T-helper 2 cell treated with Interferon-gamma antibody and Interleukin-4, amounts not matched to agents 100 ng/mL and 5 ng/mL, for 36 hours (primary cell): ENCODE results near the gene COL27A1. TPM values are rescaled to one million over a fixed set of nuclear protein-coding genes. Genes with fewer than 3 reads are reported as not detected.

ENCODE experiments used
- intact Hi-C: fragments of 100-400 bp; cut with micrococcal nuclease; formaldehyde crosslinking; loops from one replicate; pipeline ENCODE4 v1.15.1; 2023
- total RNA-seq: library from RNA; stranded (reverse); gene quantifications from 2 replicates; pipeline ENCODE4 v1.2.3, GENCODE V29; 2022

Gene COL27A1
- total RNA-seq, 1 donor from 2014 or later: 0.50 TPM

GRCh38 chr9:114166614-114167572 is 11.6 kb downstream of the COL27A1 start:
- intact Hi-C loops: no loop called here

- intact Hi-C loops: no loop called here
Observed at GRCh38 chr9:114167591-114168091, 12.3 kb downstream of the COL27A1 start.

GRCh38 chr9:114168281-114169028 is 13.1 kb downstream of the COL27A1 start:
- intact Hi-C loops: no loop called here

GRCh38 chr9:114169029-114169951 is 14.0 kb downstream of the COL27A1 start:
- intact Hi-C loops: no loop called here

GRCh38 chr9:114169952-114170770 is 14.8 kb downstream of the COL27A1 start:
- intact Hi-C loops: no loop called here

- intact Hi-C loops: no loop called here
Observed at GRCh38 chr9:114170771-114171461, 15.6 kb downstream of the COL27A1 start.

- intact Hi-C loops: no loop called here
Observed at GRCh38 chr9:114171500-114171899, 16.2 kb downstream of the COL27A1 start.

GRCh38 chr9:114172981-114173833 is 17.9 kb downstream of the COL27A1 start:
- intact Hi-C loops: no loop called here

GRCh38 chr9:114174557-114174875 is 19.2 kb downstream of the COL27A1 start:
- intact Hi-C loops: no loop called here

GRCh38 chr9:114174876-114175771 is 19.8 kb downstream of the COL27A1 start:
- intact Hi-C loops: no loop called here

GRCh38 chr9:114176624-114177291 is 21.4 kb downstream of the COL27A1 start:
- intact Hi-C loops: no loop called here

- intact Hi-C loops: no loop called here
Observed at GRCh38 chr9:114177423-114178064, 22.2 kb downstream of the COL27A1 start.

- intact Hi-C loops: no loop called here
Observed at GRCh38 chr9:114178076-114178475, 22.7 kb downstream of the COL27A1 start.

- intact Hi-C loops: no loop called here
Observed at GRCh38 chr9:114178756-114179450, 23.6 kb downstream of the COL27A1 start.

GRCh38 chr9:114179516-114179915 is 24.2 kb downstream of the COL27A1 start:
- intact Hi-C loops: no loop called here
